ENCODE measurements around the gene PDCD1.
"Not testable (repeated sequence)": the region's sequence is repeated elsewhere in the genome, so short reads cannot be mapped to it uniquely, and the experiment has no call there.

DNA sequence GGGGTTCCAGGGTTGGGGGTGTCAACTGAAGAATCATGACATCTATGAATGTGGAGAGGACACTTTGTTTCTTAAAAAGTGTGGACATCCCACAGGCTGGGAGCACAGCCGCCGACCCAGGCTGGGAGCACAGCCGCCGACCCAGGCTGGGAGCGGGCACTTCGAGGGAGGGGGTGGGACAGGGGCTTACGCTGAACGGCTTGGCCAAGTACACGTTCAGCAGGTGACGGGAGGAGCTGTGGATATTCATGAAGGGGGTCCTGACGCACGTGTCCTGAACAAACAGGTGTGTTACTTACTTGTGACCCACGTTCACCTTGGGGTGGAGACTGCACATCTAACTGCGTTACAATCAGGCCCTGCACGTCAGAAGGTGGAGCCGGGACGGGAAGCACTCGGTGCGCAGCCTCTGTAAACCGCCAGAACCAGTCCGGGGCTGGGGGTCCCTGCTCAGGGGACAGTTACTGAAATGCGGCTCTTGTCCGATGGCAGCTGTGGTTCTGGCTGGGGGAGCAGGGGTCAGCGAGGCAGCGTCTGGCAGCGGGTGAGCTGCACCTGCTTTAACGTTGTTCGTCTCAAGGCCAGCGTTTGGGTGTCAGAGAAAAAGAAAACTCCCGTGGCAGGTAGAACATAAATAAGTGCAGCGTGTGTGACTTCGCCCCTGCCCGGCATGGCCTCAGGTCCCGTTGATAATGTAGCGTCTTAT, 58.3 kb downstream of the PDCD1 start:
- TF ChIP-seq, protein P1, sequence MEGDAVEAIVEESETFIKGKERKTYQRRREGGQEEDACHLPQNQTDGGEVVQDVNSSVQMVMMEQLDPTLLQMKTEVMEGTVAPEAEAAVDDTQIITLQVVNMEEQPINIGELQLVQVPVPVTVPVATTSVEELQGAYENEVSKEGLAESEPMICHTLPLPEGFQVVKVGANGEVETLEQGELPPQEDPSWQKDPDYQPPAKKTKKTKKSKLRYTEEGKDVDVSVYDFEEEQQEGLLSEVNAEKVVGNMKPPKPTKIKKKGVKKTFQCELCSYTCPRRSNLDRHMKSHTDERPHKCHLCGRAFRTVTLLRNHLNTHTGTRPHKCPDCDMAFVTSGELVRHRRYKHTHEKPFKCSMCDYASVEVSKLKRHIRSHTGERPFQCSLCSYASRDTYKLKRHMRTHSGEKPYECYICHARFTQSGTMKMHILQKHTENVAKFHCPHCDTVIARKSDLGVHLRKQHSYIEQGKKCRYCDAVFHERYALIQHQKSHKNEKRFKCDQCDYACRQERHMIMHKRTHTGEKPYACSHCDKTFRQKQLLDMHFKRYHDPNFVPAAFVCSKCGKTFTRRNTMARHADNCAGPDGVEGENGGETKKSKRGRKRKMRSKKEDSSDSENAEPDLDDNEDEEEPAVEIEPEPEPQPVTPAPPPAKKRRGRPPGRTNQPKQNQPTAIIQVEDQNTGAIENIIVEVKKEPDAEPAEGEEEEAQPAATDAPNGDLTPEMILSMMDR (conservative IDR thresholded peaks at IDR 0.05; ENCODE audit: low read length): not testable (repeated sequence)
- not testable (repeated sequence) for TF ChIP-seq EZH2phosphoT487 (IDR thresholded peaks at IDR 0.05; ENCODE audit: borderline replicate concordance)

All from Loucy (cell line).